CD14-positive monocyte (primary cell): ENCODE results near the gene INSR. TPM values are rescaled to one million over a fixed set of nuclear protein-coding genes. Genes with fewer than 3 reads are reported as not detected.

Experiments
- DNase-seq, 3 donors: peaks; one replicate each; pipeline ENCODE4 v3.0.0-alpha.2; 2011 to 2022
- H2AFZ ChIP-seq: 2 replicates; pipeline ENCODE4 v1.6.0; 2012; ENCODE audit warnings: mild to moderate bottlenecking, low read depth, low read length, inconsistent platforms; ENCODE audit not compliant: insufficient read depth, poor library complexity, severe bottlenecking
- H3K27ac ChIP-seq, 2 donors: 1 replicate in 1 of 2; 2 replicates in 1 of 2; pipeline ENCODE4 v1.5.1; 2012 to 2013; ENCODE audit warnings: low read length in 2 of 2, control low read depth in 1 of 2, inconsistent platforms in 1 of 2, low read depth in 1 of 2, mild to moderate bottlenecking in 1 of 2
- H3K27me3 ChIP-seq, 2 donors: one replicate each; pipeline versions ENCODE4 v1.6.0 to v1.6.1; 2011 to 2013; ENCODE audit warnings: low read length in 2 of 2; ENCODE audit not compliant: control insufficient read depth in 2 of 2, insufficient read depth in 2 of 2
- H3K36me3 ChIP-seq, 2 donors: replicated peaks in 1 of 2; 1 replicate in 1 of 2; 2 replicates in 1 of 2; pipeline versions ENCODE4 v1.5.1 to v1.6.1; 2012 to 2013; ENCODE audit warnings: low read length in 2 of 2, control low read depth in 1 of 2, inconsistent platforms in 1 of 2, mild to moderate bottlenecking in 1 of 2; ENCODE audit not compliant: insufficient read depth in 2 of 2, control insufficient read depth in 1 of 2
- H3K4me1 ChIP-seq, 2 donors: 1 replicate in 1 of 2; 2 replicates in 1 of 2; pipeline versions ENCODE4 v1.5.1 to v1.6.1; 2012 to 2013; ENCODE audit warnings: low read length in 2 of 2, control low read depth in 1 of 2, inconsistent platforms in 1 of 2, mild to moderate bottlenecking in 1 of 2, moderate library complexity in 1 of 2; ENCODE audit not compliant: insufficient read depth in 2 of 2, control insufficient read depth in 1 of 2
- H3K4me2 ChIP-seq: replicated peaks from 2 replicates; pipeline ENCODE3; 2012; ENCODE audit warnings: low read length, moderate library complexity, mild to moderate bottlenecking; ENCODE audit not compliant: poor library complexity, severe bottlenecking; ENCODE audit errors: extremely low read depth
- H3K4me3 ChIP-seq, 3 experiments: fragments of 200-600 bp in 1 of 3; sonication (generic) in 1 of 3; replicated peaks in 1 of 3; 1 replicate in 2 of 3; 2 replicates in 1 of 3; pipeline ENCODE4 v1.5.1; 2011 to 2013; ENCODE audit warnings: low read length in 3 of 3, mild to moderate bottlenecking in 3 of 3, control low read depth in 2 of 3, low read depth in 2 of 3, inconsistent platforms in 1 of 3, moderate library complexity in 1 of 3
- H3K79me2 ChIP-seq: 2 replicates; pipeline ENCODE4 v1.6.0; 2012; ENCODE audit warnings: mild to moderate bottlenecking, control low read depth, inconsistent platforms, low read length, moderate library complexity; ENCODE audit not compliant: insufficient read depth
- H3K9ac ChIP-seq: 2 replicates; pipeline ENCODE4 v1.6.0; 2017; ENCODE audit warnings: low read length, mild to moderate bottlenecking; ENCODE audit not compliant: insufficient read depth, poor library complexity, severe bottlenecking
- H3K9me3 ChIP-seq, 2 donors: replicated peaks in 1 of 2; 1 replicate in 1 of 2; 2 replicates in 1 of 2; pipeline versions ENCODE4 v1.5.1 to v1.6.1; 2012 to 2013; ENCODE audit warnings: low read length in 2 of 2, control low read depth in 1 of 2; ENCODE audit not compliant: control insufficient read depth in 1 of 2, insufficient read depth in 1 of 2
- H4K20me1 ChIP-seq: 2 replicates; pipeline ENCODE4 v1.6.0; 2012; ENCODE audit warnings: mild to moderate bottlenecking, low read length, control low read depth, moderate library complexity; ENCODE audit not compliant: insufficient read depth
- H3K27ac Mint-ChIP-seq, 7 donors: one replicate each; pipeline ENCODE4 v1.8.0; 2020; ENCODE audit warnings: mild to moderate bottlenecking in 7 of 7, mixed read lengths in 7 of 7, moderate library complexity in 6 of 7, inconsistent platforms in 2 of 7
- H3K27me3 Mint-ChIP-seq, 3 donors: one replicate each; pipeline ENCODE4 v1.8.0; 2021 to 2022; ENCODE audit warnings: low read depth in 3 of 3, mild to moderate bottlenecking in 3 of 3, mixed read lengths in 3 of 3, moderate library complexity in 3 of 3, inconsistent platforms in 1 of 3
- H3K36me3 Mint-ChIP-seq, 2 donors: one replicate each; pipeline ENCODE4 v1.8.0; 2020; ENCODE audit warnings: mixed read lengths in 2 of 2, inconsistent platforms in 1 of 2, mild to moderate bottlenecking in 1 of 2
- H3K4me1 Mint-ChIP-seq: one replicate; pipeline ENCODE4 v1.8.0; 2020; ENCODE audit warnings: mild to moderate bottlenecking, mixed read lengths
- H3K4me3 Mint-ChIP-seq, 2 donors: one replicate each; pipeline ENCODE4 v1.8.0; 2020; ENCODE audit warnings: mild to moderate bottlenecking in 2 of 2, mixed read lengths in 2 of 2, moderate library complexity in 1 of 2
- H3K9me3 Mint-ChIP-seq, 7 donors: one replicate each; pipeline ENCODE4 v1.8.0; 2020 to 2022; ENCODE audit warnings: mixed read lengths in 7 of 7, mild to moderate bottlenecking in 6 of 7, moderate library complexity in 6 of 7, inconsistent platforms in 2 of 7
- CTCF ChIP-seq: fragments of 200-600 bp; IDR thresholded peaks from one replicate; pipeline ENCODE4 v1.8.0; 2022; ENCODE audit warnings: antibody characterized with exemption, mild to moderate bottlenecking
- WGBS: methylation state at CpG from one replicate; pipeline ENCODE4 v1.1.5; 2013; ENCODE audit warnings: missing lambda C conversion rate; ENCODE audit not compliant: insufficient coverage; 5-methylcytosine and 5-hydroxymethylcytosine counted together
- intact Hi-C, 2 donors: fragments of 100-400 bp; cut with micrococcal nuclease; formaldehyde crosslinking; loops; one replicate each; pipeline versions ENCODE4 v1.15.0 to v1.15.1; 2023
- polyA plus RNA-seq, 3 donors: library from polyadenylated mRNA; depleted of rRNA in 1 of 3; unstranded in 2 of 3; stranded (reverse) in 1 of 3; fragments of 300-500 nt in 2 of 3; fragments of >200 nt in 1 of 3; fragmentation: Illumina TruSeq in 2 of 3; gene quantifications; 1 replicate in 2 of 3; 2 replicates in 1 of 3; pipeline ENCODE4 v1.2.3, GENCODE V29; 2012 to 2021

INSR gene
- polyA plus RNA-seq, 3 donors = 2.9 to 12.4 (median 3.4) TPM

GRCh38 chr19:7294558-7295212 is 471 bp upstream of the INSR start:
- H3K27me3 ChIP-seq = no peaks in the 10 kb centered on the region
- peak overlapping the region; percentile 83 for H3K9ac ChIP-seq
- peaks cover 16 to 18% of the 10 kb centered on the region in 2 donors for H3K4me1 ChIP-seq
- intact Hi-C loops = loop anchor here (1.0 to 5.0 kb wide), 5 partner anchors 52 to 147 kb away; no protein-coding TSS in a partner anchor
- H3K27me3 Mint-ChIP-seq = peaks cover 0 to 3% (median 1%) of the 10 kb centered on the region in 3 donors
- peak overlapping the region; percentile 89 for H3K4me2 ChIP-seq
- peaks cover 0 to 2% of the 10 kb centered on the region in 2 donors for H3K36me3 Mint-ChIP-seq
- peaks cover 35% of the 10 kb centered on the region for H3K4me1 Mint-ChIP-seq
- peak; percentile 46 for TF ChIP-seq CTCF
- H3K4me3 ChIP-seq = peak overlapping the region; percentile 77 to 92 (median 81)
- DNase-seq = peak; percentile 54 to 64 (median 57)
- peak overlapping the region; percentile 53 to 80 for H3K27ac ChIP-seq
- H3K27ac Mint-ChIP-seq = peak overlapping the region; percentile 60 to 92 (median 83)
- peak overlapping the region; percentile 81 for H2AFZ ChIP-seq
- no peaks in the 10 kb centered on the region for H3K9me3 Mint-ChIP-seq
- peak overlapping the region; percentile 83 to 91 for H3K4me3 Mint-ChIP-seq
- H3K36me3 ChIP-seq = no peaks in the 10 kb centered on the region
- H3K79me2 ChIP-seq = peaks cover 43% of the 10 kb centered on the region
- 2% methylated on average over 26 of the region's 43 CpGs for WGBS
- no peaks in the 10 kb centered on the region for H3K9me3 ChIP-seq
- peaks cover 28% of the 10 kb centered on the region for H4K20me1 ChIP-seq

- Histone ChIP-seq H3K27me3 (no peaks in the 10 kb centered on the region), H3K9me3 (no peaks in the 10 kb centered on the region), H3K36me3 (no peaks in the 10 kb centered on the region), H3K9ac (peak overlapping the region; percentile 83), H3K4me1 (peaks cover 16 to 18% of the 10 kb centered on the region in 2 donors), H3K79me2 (peaks cover 59% of the 10 kb centered on the region), H3K4me3 (peak overlapping the region; percentile 50 to 92 (median 70)), H3K4me2 (peak overlapping the region; percentile 89), H2AFZ (peak overlapping the region; percentile 75), H3K27ac (peak overlapping the region in 1 of 2 donors; percentile 80), H4K20me1 (peaks cover 41% of the 10 kb centered on the region)
- peaks cover 0 to 2% (median 0%) of the 10 kb centered on the region in 3 donors for H3K27me3 Mint-ChIP-seq
- no peaks in the 10 kb centered on the region for H3K9me3 Mint-ChIP-seq
- intact Hi-C loops = loop anchor here (5.0 kb wide), 2 partner anchors 51 to 146 kb away; no protein-coding TSS in a partner anchor
- H3K4me1 Mint-ChIP-seq = peaks cover 40% of the 10 kb centered on the region
- peak overlapping the region in 3 of 7 donors; percentile 41 to 73 (median 68) for H3K27ac Mint-ChIP-seq
- H3K4me3 Mint-ChIP-seq = peak overlapping the region; percentile 81 to 87
- H3K36me3 Mint-ChIP-seq = peaks cover 0 to 7% of the 10 kb centered on the region in 2 donors
- no peak for TF ChIP-seq CTCF
- 12% methylated on average over 52 of the region's 54 CpGs for WGBS
- peak; percentile 5 to 15 (median 15) for DNase-seq
Observed at GRCh38 chr19:7292950-7293761, 1.1 kb downstream of the INSR start.
